OCI-LY1 (cell line): ENCODE results near the gene NAA80.
A peak's percentile ranks its signal among the peaks of the same experiment; 100 is the strongest.

Source experiments
- H2AFZ ChIP-seq: fragments of 200-600 bp; sonication (generic), shearing (Covaris generic); 2 replicates; pipeline ENCODE4 v1.6.0; 2014; ENCODE audit warnings: antibody characterized with exemption, mild to moderate bottlenecking, low read length
- H3F3A ChIP-seq: fragments of 200-600 bp; sonication (generic), shearing (Covaris generic); 2 replicates; pipeline ENCODE4 v1.6.0; 2014; ENCODE audit warnings: mild to moderate bottlenecking, antibody characterized with exemption, low read length, moderate library complexity; ENCODE audit not compliant: insufficient read depth
- H3K27ac ChIP-seq: fragments of 200-600 bp; sonication (generic); 2 replicates; pipeline ENCODE4 v1.5.1; 2014; ENCODE audit warnings: low read length, mixed run types, mild to moderate bottlenecking, low read depth; ENCODE audit not compliant: poor library complexity, severe bottlenecking
- H3K27me3 ChIP-seq: fragments of 200-600 bp; sonication (generic); 2 replicates; pipeline ENCODE4 v1.6.0; 2014; ENCODE audit warnings: antibody characterized with exemption, mild to moderate bottlenecking, low read length, moderate library complexity; ENCODE audit not compliant: insufficient read depth
- H3K36me3 ChIP-seq: fragments of 200-600 bp; sonication (generic); 2 replicates; pipeline ENCODE4 v1.6.1; 2014; ENCODE audit warnings: mild to moderate bottlenecking, antibody characterized with exemption, low read length, moderate library complexity, mixed read lengths; ENCODE audit not compliant: insufficient read depth
- H3K4me1 ChIP-seq: fragments of 200-600 bp; sonication (generic); 2 replicates; pipeline ENCODE4 v1.5.1; 2014; ENCODE audit warnings: mild to moderate bottlenecking, low read length, moderate library complexity; ENCODE audit not compliant: insufficient read depth, severe bottlenecking
- H3K4me2 ChIP-seq: fragments of 200-600 bp; sonication (generic), shearing (Covaris generic); 2 replicates; pipeline ENCODE4 v1.6.1; 2014; ENCODE audit warnings: low read length
- H3K4me3 ChIP-seq: fragments of 200-600 bp; sonication (generic); 2 replicates; pipeline ENCODE4 v1.5.1; 2014; ENCODE audit warnings: low read length, low read depth, mild to moderate bottlenecking, mixed read lengths; ENCODE audit not compliant: poor library complexity, severe bottlenecking
- H3K79me2 ChIP-seq: fragments of 200-600 bp; shearing (Covaris generic); 2 replicates; pipeline ENCODE4 v1.6.1; 2016; ENCODE audit warnings: mixed run types, low read length, mixed read lengths; ENCODE audit not compliant: insufficient read depth
- H3K9ac ChIP-seq: fragments of 200-600 bp; sonication (generic), shearing (Covaris generic); 2 replicates; pipeline ENCODE4 v1.6.1; 2014; ENCODE audit warnings: mild to moderate bottlenecking, low read length, mixed read lengths
- H3K9me2 ChIP-seq: fragments of 200-600 bp; sonication (generic), shearing (Covaris generic); 2 replicates; pipeline ENCODE4 v1.6.1; 2014; ENCODE audit warnings: low read depth, mild to moderate bottlenecking, low read length, mixed read lengths
- H3K9me3 ChIP-seq: fragments of 200-600 bp; shearing (Covaris generic); 2 replicates; pipeline ENCODE4 v1.6.1; 2014; ENCODE audit warnings: low read length, mixed read lengths
- H4K20me1 ChIP-seq: fragments of 200-600 bp; sonication (generic), shearing (Covaris generic); 2 replicates; pipeline ENCODE4 v1.6.0; 2016; ENCODE audit warnings: mild to moderate bottlenecking, low read length; ENCODE audit not compliant: insufficient read depth
- EZH2 ChIP-seq: fragments of 200-600 bp; sonication (generic), shearing (Covaris generic); IDR thresholded peaks from 2 replicates; pipeline ENCODE4 v1.8.0; 2017; ENCODE audit warnings: borderline replicate concordance, mixed run types, mild to moderate bottlenecking, antibody characterized with exemption, low read length, moderate library complexity, mixed read lengths
- TF ChIP-seq, protein P1 (sequence below): fragments of 200-600 bp; sonication (generic), shearing (Covaris generic); IDR thresholded peaks from 2 replicates; pipeline ENCODE4 v1.5.1; 2017; ENCODE audit warnings: mild to moderate bottlenecking, antibody characterized with exemption, low read length, moderate library complexity, mixed read lengths

Gene NAA80

DNA sequence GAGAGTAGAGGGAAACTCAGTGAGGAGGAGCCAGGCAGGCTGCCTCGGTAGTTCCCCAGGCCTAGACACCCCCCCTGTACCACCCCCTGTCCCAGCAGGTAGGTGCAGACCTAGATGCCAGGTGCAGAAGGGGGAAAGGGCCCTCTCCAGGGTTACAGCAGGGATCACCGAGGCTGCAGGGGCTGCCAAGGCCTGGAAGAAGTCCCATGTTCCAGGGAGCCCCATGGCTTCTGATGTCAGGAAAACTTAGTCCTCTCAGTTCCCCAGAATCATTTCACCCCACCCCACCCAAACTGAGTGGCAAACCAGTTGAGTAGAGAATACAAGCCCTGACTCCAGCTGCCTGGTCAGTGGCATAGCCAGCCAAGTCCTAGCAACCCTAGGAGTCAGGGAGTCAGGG lies 37.7 kb downstream of the NAA80 start:
- H3K4me3 ChIP-seq: no peak overlapping the region
- H3K9ac ChIP-seq: no peak overlapping the region

DNA sequence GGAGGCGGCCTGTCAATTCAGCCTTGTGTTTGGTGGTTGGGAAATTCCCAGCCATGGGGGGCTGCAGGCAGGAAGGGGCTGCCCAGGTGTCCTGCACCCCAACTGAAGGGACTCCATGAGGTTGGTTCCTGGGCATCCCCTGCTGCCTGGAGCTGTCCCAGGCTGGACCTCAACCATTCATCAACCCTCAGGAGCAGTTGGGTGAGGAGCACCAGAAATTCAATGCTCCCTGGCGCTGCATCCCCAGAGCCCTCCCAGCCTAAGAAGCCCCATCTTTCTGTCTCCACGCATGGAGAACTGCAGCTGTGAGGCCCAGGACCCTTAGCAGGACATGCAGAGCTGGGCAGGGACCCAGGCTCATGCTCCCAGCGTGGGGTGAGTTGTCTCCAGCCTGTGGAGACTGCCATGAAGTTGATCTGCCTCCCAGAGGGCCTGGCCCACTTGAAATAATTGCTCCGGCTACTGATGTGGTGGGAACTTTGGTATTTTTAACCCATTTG lies 38.2 kb downstream of the NAA80 start:
- Histone ChIP-seq H3K36me3 (peaks cover 32% of the 10 kb centered on the region), H3K79me2 (no peaks in the 10 kb centered on the region), H3F3A (no peaks in the 10 kb centered on the region), H3K9me3 (no peaks in the 10 kb centered on the region), H3K27me3 (no peaks in the 10 kb centered on the region), H3K4me2 (no peak overlapping the region), H4K20me1 (no peaks in the 10 kb centered on the region), H3K9ac (no peak overlapping the region), H3K4me1 (peaks cover 13% of the 10 kb centered on the region), H3K4me3 (no peak overlapping the region), H2AFZ (no peak overlapping the region), H3K9me2 (no peaks in the 10 kb centered on the region), H3K27ac (no peak overlapping the region)
- TF ChIP-seq, protein P1, sequence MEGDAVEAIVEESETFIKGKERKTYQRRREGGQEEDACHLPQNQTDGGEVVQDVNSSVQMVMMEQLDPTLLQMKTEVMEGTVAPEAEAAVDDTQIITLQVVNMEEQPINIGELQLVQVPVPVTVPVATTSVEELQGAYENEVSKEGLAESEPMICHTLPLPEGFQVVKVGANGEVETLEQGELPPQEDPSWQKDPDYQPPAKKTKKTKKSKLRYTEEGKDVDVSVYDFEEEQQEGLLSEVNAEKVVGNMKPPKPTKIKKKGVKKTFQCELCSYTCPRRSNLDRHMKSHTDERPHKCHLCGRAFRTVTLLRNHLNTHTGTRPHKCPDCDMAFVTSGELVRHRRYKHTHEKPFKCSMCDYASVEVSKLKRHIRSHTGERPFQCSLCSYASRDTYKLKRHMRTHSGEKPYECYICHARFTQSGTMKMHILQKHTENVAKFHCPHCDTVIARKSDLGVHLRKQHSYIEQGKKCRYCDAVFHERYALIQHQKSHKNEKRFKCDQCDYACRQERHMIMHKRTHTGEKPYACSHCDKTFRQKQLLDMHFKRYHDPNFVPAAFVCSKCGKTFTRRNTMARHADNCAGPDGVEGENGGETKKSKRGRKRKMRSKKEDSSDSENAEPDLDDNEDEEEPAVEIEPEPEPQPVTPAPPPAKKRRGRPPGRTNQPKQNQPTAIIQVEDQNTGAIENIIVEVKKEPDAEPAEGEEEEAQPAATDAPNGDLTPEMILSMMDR: no peak
- no peak for TF ChIP-seq EZH2

More for the DNA sequence above, 37.7 kb downstream of the NAA80 start:
- Histone ChIP-seq H3K9me2 (no peaks in the 10 kb centered on the region), H3K79me2 (no peaks in the 10 kb centered on the region), H2AFZ (no peak overlapping the region), H3K36me3 (peaks cover 27% of the 10 kb centered on the region), H3K4me1 (peaks cover 13% of the 10 kb centered on the region), H3K27ac (no peak overlapping the region), H3F3A (no peaks in the 10 kb centered on the region), H3K27me3 (no peaks in the 10 kb centered on the region), H3K4me2 (no peak overlapping the region), H3K9me3 (no peaks in the 10 kb centered on the region), H4K20me1 (no peaks in the 10 kb centered on the region)
- TF ChIP-seq, protein P1: no peak
- TF ChIP-seq EZH2: no peak

DNA sequence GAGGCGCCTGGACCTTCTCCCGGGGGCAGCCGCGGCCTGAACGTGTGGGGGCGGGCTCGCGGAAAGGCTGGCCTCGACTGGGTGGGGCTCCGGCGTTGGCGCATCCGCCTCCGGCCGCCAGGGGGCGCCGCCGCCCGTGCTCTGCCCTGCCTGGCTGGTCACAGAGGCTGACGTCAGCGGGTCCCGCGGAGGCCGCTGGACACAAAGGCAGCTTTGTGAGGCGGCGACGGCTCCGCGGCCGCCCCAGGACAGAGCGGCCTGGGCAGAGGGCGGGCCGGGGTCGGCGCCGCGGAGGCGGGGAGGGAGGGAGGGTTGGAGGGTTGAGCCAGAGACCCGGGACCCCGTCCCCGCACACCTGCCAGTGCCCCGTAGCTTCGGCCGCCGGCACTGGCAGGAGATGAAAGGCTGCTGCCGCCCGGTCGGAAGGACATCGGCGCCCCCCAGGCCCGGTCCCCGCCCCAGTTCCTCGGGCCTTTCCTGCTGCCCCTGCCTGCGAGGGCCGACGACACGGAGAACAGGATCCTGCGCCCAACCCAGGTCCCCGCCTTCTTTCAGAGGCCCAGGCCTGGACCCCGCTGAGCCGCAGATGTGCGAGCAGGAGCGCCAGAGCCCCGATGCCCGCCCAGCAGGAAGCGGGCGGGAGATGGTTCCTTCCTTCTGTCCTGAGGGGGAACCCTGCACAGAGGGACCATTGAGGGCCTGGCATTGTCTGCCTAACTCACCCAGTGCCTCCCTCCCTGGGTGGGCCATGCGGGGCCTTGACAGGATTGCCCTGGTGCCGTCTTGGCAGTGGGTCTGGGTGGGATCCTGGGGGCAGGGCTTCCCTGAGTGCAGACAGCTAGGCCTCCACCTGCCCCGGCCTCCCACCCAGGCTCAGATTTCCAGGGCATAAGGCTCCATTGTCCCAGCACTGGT lies 38.9 kb downstream of the NAA80 start:
- no peak overlapping the region for H2AFZ ChIP-seq
- no peaks in the 10 kb centered on the region for H4K20me1 ChIP-seq
- peaks cover 13% of the 10 kb centered on the region for H3K4me1 ChIP-seq
- H3K4me2 ChIP-seq: peak overlapping the region; percentile 51
- no peaks in the 10 kb centered on the region for H3K79me2 ChIP-seq
- H3K9ac ChIP-seq: peak overlapping the region; percentile 19; the same call in 1 of the 2 replicates
- peaks cover 35% of the 10 kb centered on the region for H3K36me3 ChIP-seq
- peak overlapping the region; percentile 42 for H3K4me3 ChIP-seq
- no peaks in the 10 kb centered on the region for H3K27me3 ChIP-seq
- no peak overlapping the region for H3K27ac ChIP-seq
- H3K9me2 ChIP-seq: no peaks in the 10 kb centered on the region
- no peaks in the 10 kb centered on the region for H3F3A ChIP-seq
- H3K9me3 ChIP-seq: no peaks in the 10 kb centered on the region
- TF ChIP-seq, protein P1: peak; percentile 89
- TF ChIP-seq EZH2: no peak
